AG04449 (cell line): ENCODE measurements around the gene PDE4B.
"Not testable (repeated sequence)": the region's sequence is repeated elsewhere in the genome, so short reads cannot be mapped to it uniquely, and the experiment has no call there.

Experiments
- CTCF ChIA-PET: fragments of 350-600 bp; formaldehyde crosslinking; extraction: SDS; loops from one replicate; lab custom pipeline; 2021; ENCODE audit warnings: antibody characterized with exemption; lab: Yijun Ruan, JAX
- POLR2A ChIA-PET: fragments of 400-600, 350-600 bp; formaldehyde crosslinking; extraction: SDS; loops from one replicate; lab custom pipeline; 2020; ENCODE audit warnings: antibody characterized with exemption, inconsistent platforms; lab: Yijun Ruan, JAX
- DNase-seq: peaks from one replicate; pipeline ENCODE4 v3.0.0-alpha.2; 2010; ENCODE audit warnings: low read depth, low spot score
- H3K4me3 ChIP-seq: 2 replicates; pipeline ENCODE4 v1.5.1; 2011; ENCODE audit warnings: low read depth, mild to moderate bottlenecking, control low read depth, low read length
- CTCF ChIP-seq: IDR thresholded peaks from one replicate; pipeline ENCODE4 v1.5.1; 2011; ENCODE audit warnings: mild to moderate bottlenecking, moderate library complexity, low read length, control low read depth, inconsistent platforms; ENCODE audit not compliant: insufficient read depth; ENCODE audit errors: missing control alignments

Gene PDE4B

GRCh38 chr1:66415281-66415680 is 622.6 kb downstream of the PDE4B start:
- DNase-seq, result no peak
- TF ChIP-seq CTCF, result no peak
- ChIA-PET POLR2A (no interaction called here), CTCF (no interaction called here)
- H3K4me3 ChIP-seq, result no peak overlapping the region

GRCh38 chr1:66415866-66416265 is 623.2 kb downstream of the PDE4B start:
- POLR2A ChIA-PET, result no interaction called here
- CTCF ChIA-PET, result no interaction called here
- TF ChIP-seq CTCF, result no peak
- DNase-seq, result no peak
- no peak overlapping the region for H3K4me3 ChIP-seq

GRCh38 chr1:66416295-66416694 is 623.6 kb downstream of the PDE4B start:
- TF ChIP-seq CTCF, result no peak
- POLR2A ChIA-PET, result no interaction called here
- CTCF ChIA-PET, result no interaction called here
- no peak for DNase-seq
- H3K4me3 ChIP-seq, result no peak overlapping the region

- ChIA-PET CTCF (no interaction called here), POLR2A (no interaction called here)
- no peak overlapping the region for H3K4me3 ChIP-seq
- DNase-seq, result no peak
- TF ChIP-seq CTCF, result no peak
Measured at GRCh38 chr1:66418021-66418420, 625.3 kb downstream of the PDE4B start.

- CTCF ChIA-PET, POLR2A ChIA-PET, H3K4me3 ChIP-seq, DNase-seq: not testable (repeated sequence)
Measured at GRCh38 chr1:66420171-66420570, 627.5 kb downstream of the PDE4B start.

GRCh38 chr1:66420906-66421305 is 628.2 kb downstream of the PDE4B start:
- POLR2A ChIA-PET, DNase-seq, H3K4me3 ChIP-seq, CTCF ChIA-PET: not testable (repeated sequence)

GRCh38 chr1:66422804-66423203 is 630.1 kb downstream of the PDE4B start:
- ChIA-PET POLR2A (no interaction called here), CTCF (interaction anchor here (1.2 kb wide), 1 partner anchor 13 kb away, joined by 4 read pairs; no protein-coding TSS in a partner anchor)
- TF ChIP-seq CTCF, result no peak
- no peak overlapping the region for H3K4me3 ChIP-seq
- no peak for DNase-seq
